Lung (tissue), 12 donors: ENCODE measurements around the gene ENGASE. TPM values are rescaled to one million over a fixed set of nuclear protein-coding genes. Genes with fewer than 3 reads are reported as not detected.

ENCODE experiments used
- ATAC-seq: fragments of 200-7000 bp; cut with Tn5 transposase; one replicate; pipeline ENCODE4 v1.9.1; 2020; ENCODE audit warnings: moderate number of reproducible peaks; ENCODE audit not compliant: insufficient read depth, low FRiP score
- DNase-seq, 3 donors: peaks; one replicate each; pipeline ENCODE4 v3.0.0-alpha.2; 2013 to 2017
- H3K27ac ChIP-seq, 2 donors: one replicate each; pipeline ENCODE4 v1.5.1; 2013; ENCODE audit warnings: mild to moderate bottlenecking in 2 of 2, moderate library complexity in 2 of 2, control low read depth in 1 of 2, inconsistent platforms in 1 of 2, low read depth in 1 of 2, low read length in 1 of 2
- H3K27me3 ChIP-seq, 3 donors: one replicate each; pipeline ENCODE4 v1.5.1; 2013; ENCODE audit warnings: low read length in 2 of 3; ENCODE audit not compliant: control insufficient read depth in 3 of 3, insufficient read depth in 3 of 3
- H3K36me3 ChIP-seq, 4 donors: one replicate each; pipeline ENCODE4 v1.5.1; 2013; ENCODE audit warnings: low read length in 4 of 4, mild to moderate bottlenecking in 1 of 4, moderate library complexity in 1 of 4; ENCODE audit not compliant: control insufficient read depth in 4 of 4, insufficient read depth in 4 of 4
- H3K4me1 ChIP-seq, 5 donors: one replicate each; pipeline ENCODE4 v1.5.1; 2013; ENCODE audit warnings: low read length in 5 of 5, mild to moderate bottlenecking in 2 of 5, moderate library complexity in 1 of 5; ENCODE audit not compliant: control insufficient read depth in 5 of 5, insufficient read depth in 5 of 5
- H3K4me3 ChIP-seq: one replicate; pipeline ENCODE4 v1.5.1; 2013; ENCODE audit warnings: mild to moderate bottlenecking, control low read depth, moderate library complexity
- H3K9ac ChIP-seq, 2 donors: one replicate each; pipeline ENCODE4 v1.5.1; 2013; ENCODE audit warnings: low read length in 2 of 2, control low read depth in 1 of 2; ENCODE audit not compliant: insufficient read depth in 1 of 2
- H3K9me3 ChIP-seq, 4 donors: one replicate each; pipeline ENCODE4 v1.5.1; 2013; ENCODE audit warnings: low read length in 3 of 4, mild to moderate bottlenecking in 1 of 4, moderate library complexity in 1 of 4; ENCODE audit not compliant: control insufficient read depth in 4 of 4, insufficient read depth in 3 of 4
- CTCF ChIP-seq: IDR thresholded peaks from 2 replicates; pipeline ENCODE4 v1.5.1; 2012; ENCODE audit warnings: mild to moderate bottlenecking; ENCODE audit errors: control extremely low read depth, extremely low read depth
- WGBS, 2 donors: extraction: QIAGEN DNeasy Blood & Tissue Kit; methylation state at CpG; one replicate each; pipeline ENCODE4 v1.1.7; 2013; 5-methylcytosine and 5-hydroxymethylcytosine counted together
- polyA plus RNA-seq, 2 donors: library from polyadenylated mRNA; stranded (reverse); fragments of 200-250 nt; gene quantifications; one replicate each; pipeline ENCODE4 v1.2.1, GENCODE V29; 2013
- total RNA-seq, 2 donors: library from RNA; depleted of rRNA in 1 of 2; stranded (reverse); fragments of >200 nt in 1 of 2; gene quantifications; one replicate each; pipeline ENCODE4 v1.2.1, GENCODE V29; 2014 to 2021
- donor health status: control.
- donor health status: control.
- donor health status: Bipolar disorder and iron deficiency.
- donor health status: healthy.
- donor health status: DM: yes; HTN: yes; CAD: no.

The ENGASE gene
- total and polyA plus RNA-seq, 4 donors = 19.0 to 45.7 (median 32.5) TPM

- no peak overlapping the region for H3K4me3 ChIP-seq
- no peak for ATAC-seq
- TF ChIP-seq CTCF = no peak
- H3K27ac ChIP-seq = no peak overlapping the region
- WGBS, 2 donors = 87 to 91% methylated on average over 26 of the region's 26 CpGs
- H3K9ac ChIP-seq = no peak overlapping the region
- H3K4me1 ChIP-seq = peaks cover 1 to 14% (median 7%) of the 10 kb centered on the region in 5 donors
- H3K9me3 ChIP-seq = peaks cover 0 to 2% (median 0%) of the 10 kb centered on the region in 4 donors
- DNase-seq = no peak
- H3K27me3 ChIP-seq = peaks cover 0 to 17% (median 2%) of the 10 kb centered on the region in 3 donors
- H3K36me3 ChIP-seq = no peaks in the 10 kb centered on the region
Measured at GRCh38 chr17:79031996-79032875, 42.4 kb upstream of the ENGASE start.

GRCh38 chr17:79033046-79033616 lies 41.5 kb upstream of the ENGASE start:
- TF ChIP-seq CTCF = no peak
- H3K9ac ChIP-seq = no peak overlapping the region
- no peak for DNase-seq
- H3K4me3 ChIP-seq = no peak overlapping the region
- H3K36me3 ChIP-seq = no peaks in the 10 kb centered on the region
- H3K27ac ChIP-seq = no peak overlapping the region
- no peak for ATAC-seq
- H3K27me3 ChIP-seq = peaks cover 0 to 13% (median 0%) of the 10 kb centered on the region in 3 donors
- H3K4me1 ChIP-seq = peaks cover 0 to 5% (median 2%) of the 10 kb centered on the region in 5 donors
- peaks cover 0 to 2% (median 0%) of the 10 kb centered on the region in 4 donors for H3K9me3 ChIP-seq
- WGBS, 2 donors = 84 to 93% methylated on average over 9 of the region's 9 CpGs

GRCh38 chr17:79033741-79034501 lies 40.7 kb upstream of the ENGASE start:
- Histone ChIP-seq H3K27ac (no peak overlapping the region), H3K4me3 (no peak overlapping the region), H3K9me3 (peaks cover 0 to 2% (median 0%) of the 10 kb centered on the region in 4 donors), H3K9ac (no peak overlapping the region), H3K4me1 (peaks cover 0 to 5% (median 0%) of the 10 kb centered on the region in 5 donors), H3K36me3 (no peaks in the 10 kb centered on the region), H3K27me3 (peaks cover 0 to 6% (median 0%) of the 10 kb centered on the region in 3 donors)
- ATAC-seq (no peak), DNase-seq (peak in 2 of 3 donors; percentile 45 to 47)
- no peak for TF ChIP-seq CTCF
- 72 to 90% methylated on average over 24 to 28 of the region's 28 CpGs for WGBS, 2 donors
